Measurements from ENCODE around the gene NOP53.
"Not testable (repeated sequence)": the region's sequence is repeated elsewhere in the genome, so short reads cannot be mapped to it uniquely, and the experiment has no call there.

The NOP53 gene

DNA sequence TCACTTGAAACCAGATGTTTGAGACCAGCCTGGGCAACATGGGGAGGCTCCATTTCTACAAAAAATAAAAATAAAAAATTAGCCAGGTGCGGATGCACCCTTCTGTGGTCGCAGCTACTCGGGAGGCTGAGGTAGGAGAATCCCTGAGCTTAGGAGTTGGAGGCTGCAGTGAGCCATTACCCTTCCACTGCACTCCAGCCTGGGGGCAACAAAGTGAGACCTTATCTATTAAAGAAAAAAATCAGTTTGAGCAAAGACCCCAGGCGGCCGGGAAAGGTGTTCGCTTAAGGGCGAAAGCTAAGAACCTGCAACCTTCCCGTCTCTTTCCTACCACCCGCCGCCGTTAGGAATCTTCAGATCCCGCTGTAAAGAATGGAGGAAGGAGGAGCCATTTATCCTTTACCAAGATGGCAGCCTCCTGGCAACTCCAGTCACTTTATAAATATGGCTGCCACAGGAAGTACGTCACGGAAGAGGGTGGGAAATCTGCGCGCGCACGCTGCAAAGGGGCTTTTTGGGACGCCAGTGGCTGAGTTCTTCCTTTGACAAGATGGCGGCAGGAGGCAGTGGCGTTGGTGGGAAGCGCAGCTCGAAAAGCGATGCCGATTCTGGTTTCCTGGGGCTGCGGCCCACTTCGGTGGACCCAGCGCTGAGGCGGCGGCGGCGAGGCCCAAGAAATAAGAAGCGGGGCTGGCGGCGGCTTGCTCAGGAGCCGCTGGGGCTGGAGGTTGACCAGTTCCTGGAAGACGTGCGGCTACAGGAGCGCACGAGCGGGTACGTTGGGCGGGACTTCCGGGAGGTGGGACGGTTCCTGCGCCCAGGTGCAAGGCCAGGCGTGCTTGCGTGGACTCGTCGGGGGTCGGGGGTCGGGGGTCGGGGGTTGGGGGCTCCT is at the start of gene NOP53:
Gene NOP53, plus strand, starts transcription at position 537 of the 892 bp plus-strand sequence. Its CDS starts 14 bp downstream, at position 551.
- peak; percentile 99 for DNase-seq

- no peak for DNase-seq
Observed at GRCh38 chr19:47696635-47697034, 48.7 kb upstream of the NOP53 start.

DNA sequence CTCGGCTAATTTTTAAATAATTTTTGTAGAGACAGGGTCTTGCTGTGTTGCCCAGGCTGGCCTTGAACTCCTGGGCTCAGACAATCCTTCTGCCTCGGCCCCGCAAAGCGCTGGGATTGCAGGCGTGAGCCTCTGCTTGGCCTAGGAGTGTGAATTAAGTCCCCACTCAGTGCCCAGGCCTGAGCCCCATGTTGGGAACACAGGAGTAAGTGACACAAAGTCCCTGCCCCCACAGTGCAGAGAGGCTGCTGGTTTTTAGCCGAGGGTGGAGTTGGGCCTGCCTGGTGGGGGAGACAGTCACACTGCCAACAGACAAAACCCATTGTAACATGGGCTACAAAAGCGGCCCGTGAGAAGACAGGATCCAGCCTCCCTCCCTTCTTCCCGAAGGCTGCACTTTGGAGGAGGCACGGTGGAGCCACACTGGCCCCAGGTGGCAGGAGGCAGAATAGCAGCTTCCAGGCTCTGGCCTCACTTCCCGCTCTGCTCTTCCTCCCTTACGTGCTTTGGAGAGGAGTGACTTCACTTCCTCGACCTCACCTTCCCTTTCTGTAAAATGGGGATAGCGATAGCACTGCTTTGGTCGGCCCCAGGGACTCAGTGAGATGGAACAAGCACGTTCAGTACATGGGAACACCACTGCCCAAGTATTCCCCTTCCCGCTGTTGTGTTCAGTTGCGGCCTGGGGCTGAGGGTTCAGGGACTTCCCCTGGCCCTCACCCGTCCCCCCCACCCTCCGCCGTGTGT is 47.3 kb upstream of the NOP53 start:
- DNase-seq: peak; percentile 82

DNA sequence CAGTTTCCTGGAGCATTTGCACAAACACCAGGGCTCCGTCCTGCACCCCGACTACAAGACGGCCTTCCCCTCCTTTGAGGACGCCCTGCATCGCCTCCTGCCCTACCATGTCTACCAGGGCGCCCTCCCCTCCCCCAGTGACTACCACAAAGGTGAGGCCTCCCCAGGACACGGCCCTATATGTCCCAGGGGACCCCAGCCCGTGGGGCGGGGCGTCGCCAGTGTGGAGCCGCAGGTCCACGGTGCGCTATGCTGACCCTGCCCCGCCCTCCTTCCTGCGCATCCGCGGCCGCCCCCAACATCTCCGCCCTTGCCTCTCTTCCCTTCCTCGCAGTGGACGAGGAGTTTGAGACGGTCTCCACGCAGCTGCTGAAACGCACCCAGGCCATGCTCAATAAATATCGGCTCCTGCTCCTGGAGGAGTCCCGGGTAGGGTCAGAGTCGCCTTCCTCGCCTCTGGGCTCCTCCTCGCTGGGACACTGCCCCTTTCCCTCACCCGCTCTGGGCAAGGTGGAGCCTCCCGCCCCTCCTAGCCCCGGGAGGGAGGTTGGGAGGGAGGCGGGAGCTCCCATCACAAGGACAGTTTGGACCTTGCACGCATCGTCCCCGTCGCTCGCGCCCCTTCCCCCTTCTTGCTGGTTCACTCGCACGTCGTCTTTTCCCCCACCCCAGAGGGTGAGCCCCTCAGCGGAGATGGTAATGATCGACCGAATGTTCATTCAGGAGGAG is 46.6 kb upstream of the NOP53 start:
- DNase-seq: no peak

DNA sequence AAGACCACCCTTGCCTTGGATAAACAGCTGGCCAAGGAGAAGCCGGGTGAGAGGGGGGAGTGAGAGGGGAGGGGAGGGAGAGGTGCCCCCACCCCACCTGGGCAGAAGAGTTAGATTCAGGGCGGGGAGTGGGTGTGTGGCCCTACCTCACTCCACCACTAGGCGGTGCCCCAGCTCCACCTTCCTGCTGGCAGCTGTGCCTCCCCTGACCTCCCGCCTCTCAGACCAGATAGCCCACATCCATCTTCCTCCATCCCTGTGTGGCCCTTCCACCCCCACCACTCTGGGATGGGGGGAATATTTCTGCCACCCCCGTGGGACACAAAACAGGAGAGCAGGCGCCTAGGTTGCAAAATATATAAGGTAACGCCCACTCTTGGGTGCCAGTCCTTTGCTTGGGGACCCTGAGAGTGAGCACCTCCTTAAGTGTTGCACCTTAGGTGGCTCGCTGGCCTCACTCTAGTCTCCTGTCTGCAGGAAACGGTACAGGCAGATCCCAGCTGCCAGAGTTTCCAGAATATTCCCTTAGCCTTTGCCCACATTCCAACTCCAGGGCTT is 45.9 kb upstream of the NOP53 start:
- DNase-seq: no peak

- DNase-seq: no peak
Observed at GRCh38 chr19:47700934-47701716, 44.2 kb upstream of the NOP53 start.

DNA sequence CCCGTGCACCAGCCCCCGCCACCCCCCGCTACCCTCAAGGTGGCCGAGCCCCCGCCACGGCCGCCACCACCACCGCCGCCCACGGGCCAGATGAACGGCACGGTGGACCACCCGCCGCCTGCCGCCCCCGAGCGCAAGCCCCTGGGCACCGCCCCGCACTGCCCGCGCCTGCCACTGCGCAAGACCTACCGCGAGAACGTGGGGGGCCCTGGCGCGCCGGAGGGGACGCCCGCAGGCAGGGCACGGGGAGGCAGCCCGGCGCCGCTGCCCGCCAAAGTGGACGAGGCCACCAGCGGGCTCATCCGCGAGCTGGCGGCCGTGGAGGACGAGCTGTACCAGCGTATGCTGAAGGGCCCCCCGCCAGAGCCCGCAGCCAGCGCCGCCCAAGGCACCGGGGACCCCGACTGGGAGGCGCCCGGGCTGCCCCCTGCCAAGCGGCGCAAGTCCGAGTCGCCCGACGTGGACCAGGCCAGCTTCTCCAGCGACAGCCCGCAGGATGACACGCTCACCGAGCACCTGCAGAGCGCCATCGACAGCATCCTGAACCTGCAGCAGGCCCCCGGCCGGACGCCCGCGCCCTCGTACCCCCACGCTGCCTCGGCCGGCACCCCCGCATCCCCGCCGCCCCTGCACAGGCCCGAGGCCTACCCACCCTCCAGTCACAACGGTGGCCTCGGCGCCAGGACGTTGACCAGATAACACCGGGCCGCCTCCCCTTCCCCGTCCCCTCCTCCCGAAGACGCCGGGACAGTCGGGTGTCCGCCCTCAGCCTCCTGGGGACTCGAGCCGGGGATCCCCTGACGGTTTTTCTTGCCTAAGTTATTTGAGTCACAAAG is 43.4 kb upstream of the NOP53 start:
- no peak for DNase-seq

GRCh38 chr19:47702671-47703070 is 42.7 kb upstream of the NOP53 start:
- DNase-seq: no peak

GRCh38 chr19:47703301-47703700 is 42.0 kb upstream of the NOP53 start:
- DNase-seq: no peak

- DNase-seq: no peak
Observed at GRCh38 chr19:47704024-47704423, 41.3 kb upstream of the NOP53 start.

DNA sequence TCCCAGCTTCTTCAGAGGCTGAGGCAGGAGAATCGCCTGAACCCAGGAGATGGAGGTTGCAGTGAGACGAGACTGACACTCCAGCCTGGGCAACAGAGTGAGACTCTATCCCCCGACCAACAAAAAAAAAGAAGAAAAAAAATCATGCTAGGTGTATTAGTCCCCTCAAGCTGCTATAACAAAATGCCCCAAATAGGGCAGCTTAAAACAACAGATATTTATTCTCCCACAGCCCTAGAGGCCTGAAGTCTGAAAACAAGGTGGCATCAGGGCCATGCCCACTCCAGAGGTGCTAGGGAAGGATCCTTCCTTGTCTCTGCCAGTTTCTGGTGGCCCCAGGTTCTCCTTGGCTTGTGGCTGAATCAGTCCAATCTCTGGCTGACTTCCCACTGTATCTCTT is 40.7 kb upstream of the NOP53 start:
- DNase-seq: no peak

DNA sequence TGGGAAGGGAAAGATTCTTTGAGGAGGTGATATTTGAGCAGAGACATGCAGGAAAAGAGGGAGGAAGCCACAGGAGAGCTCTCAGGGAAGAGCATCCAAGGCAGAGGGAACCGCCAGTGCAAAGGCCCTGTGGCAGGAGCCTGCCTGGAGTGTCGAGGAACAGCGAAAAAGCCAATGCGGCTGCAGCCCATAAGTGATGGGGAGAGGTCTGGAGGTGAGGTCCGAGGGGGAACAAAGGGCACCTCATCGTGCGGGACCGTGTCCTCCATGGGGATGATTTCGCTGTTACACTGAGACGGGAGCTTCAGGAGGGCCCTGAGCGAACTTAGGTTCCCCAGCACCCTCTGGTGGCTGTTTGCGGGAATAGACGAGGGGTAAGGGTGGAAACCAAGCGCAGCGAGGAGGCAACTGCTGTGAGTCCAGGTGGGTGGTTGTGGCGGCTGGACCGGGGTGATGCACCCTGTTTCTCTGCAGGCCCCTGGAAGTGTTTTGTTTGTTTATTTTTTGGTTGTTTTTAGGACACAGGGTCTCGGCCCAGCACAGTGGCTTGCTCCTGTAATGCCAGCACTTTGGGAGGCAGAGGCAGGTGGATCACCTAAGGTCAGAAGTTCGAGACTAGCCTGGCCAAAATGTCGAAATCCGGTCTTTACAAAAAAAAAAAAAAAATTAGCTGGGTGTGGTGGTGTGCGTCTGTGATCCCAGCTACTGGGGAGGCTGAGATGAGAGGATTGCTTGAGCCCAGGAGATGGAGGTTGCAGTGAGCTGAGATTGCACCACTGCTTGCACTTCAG is 38.0 kb upstream of the NOP53 start:
- DNase-seq: peak; percentile 74

DNA sequence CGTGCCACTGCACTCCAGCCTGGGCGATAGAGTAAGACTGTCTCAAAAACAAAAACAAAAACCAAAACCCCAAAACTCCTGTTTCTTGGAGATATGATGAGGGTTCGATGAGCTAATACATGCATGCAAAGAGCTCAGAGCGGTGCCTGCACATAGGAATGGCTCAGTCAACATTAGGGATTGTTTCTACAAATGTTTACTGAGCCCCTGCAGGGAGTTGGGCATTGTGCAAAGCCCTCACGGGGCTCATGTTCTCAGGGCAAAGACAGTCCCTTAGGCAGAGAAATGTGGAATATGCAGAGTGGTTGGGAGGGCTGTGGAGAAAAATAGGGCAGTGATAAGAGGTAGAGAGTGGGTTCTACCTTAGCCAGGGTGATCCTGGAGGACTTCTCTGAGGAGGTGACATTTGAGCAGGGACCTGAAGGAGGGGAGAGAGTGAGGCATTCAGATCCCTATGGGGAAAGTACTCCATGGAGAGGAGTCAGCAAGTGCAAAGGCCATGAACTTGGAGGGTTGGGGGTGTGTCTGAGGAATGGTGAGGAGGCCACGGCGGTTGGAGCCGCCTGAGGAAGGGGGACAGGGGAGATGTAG is 33.6 kb upstream of the NOP53 start:
- DNase-seq: no peak

DNA sequence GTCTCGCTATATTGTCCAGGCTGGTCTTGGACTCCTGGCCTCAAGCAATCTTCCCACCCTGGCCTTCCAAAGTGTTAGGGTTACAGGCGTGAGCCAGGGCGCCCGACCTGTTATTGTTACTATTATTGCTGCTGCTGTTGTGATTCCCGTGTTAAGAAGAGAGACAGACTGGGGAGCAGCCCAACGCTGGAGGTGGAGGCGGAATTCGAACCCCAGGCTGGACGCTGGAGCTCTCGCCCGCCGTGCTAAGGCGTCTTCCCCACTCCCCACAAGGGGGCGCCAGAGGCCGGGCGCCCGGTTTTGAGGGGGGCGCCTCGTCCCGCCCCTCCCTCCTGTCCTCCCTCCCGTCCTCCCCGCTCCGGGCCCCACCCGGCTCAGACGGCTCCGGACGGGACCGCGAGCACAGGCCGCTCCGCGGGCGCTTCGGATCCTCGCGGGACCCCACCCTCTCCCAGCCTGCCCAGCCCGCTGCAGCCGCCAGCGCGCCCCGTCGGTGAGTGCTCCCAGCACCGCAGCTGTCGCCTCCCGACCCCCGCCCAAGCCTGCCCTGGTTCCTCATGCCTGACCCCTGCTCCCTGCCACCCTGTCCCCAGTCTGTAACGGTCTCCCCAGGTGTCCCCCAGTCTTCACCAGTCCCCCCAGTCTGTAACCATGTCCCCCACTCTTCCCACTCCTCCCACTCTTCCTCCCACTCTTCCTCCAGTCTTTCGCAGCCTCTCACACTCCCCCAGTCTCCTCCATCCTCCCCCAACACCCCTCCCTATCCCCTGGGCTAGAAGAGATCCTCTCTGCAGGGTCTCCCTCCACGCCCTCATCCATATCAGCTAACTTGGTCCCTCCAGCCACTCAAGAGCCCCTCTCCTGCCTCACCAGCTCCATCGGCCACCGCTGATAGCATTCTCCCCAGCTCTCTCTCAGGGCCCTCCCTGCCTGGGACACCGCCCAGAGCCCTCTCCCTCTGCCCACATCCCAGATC is 32.0 kb upstream of the NOP53 start, which contains the start of gene EHD2:
Gene EHD2, plus strand, starts transcription at position 377 of the 976 bp plus-strand sequence. CDS start 3,191 bp downstream, outside the sequence.
- peak; percentile 89 for DNase-seq

GRCh38 chr19:47714339-47714738 is 31.0 kb upstream of the NOP53 start:
- no peak for DNase-seq

DNA sequence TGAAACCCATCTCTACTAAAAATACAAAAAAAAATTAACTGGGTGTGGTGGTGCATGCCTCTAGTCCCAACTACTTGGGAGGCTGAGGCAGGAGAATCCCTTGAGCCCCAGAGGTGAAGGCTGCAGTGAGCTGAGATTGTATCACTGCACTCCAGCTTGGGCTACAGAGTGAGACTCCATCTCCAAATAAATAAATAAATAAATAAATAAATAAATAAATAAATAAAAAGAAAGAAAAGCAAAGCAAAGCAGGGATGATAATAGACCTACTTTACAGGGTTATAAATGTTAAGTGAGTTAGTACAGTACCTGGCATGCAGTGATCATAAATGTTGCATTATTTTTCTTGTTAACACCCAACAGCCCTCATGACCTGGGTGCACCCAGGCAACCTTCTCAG is 30.5 kb upstream of the NOP53 start:
- not testable (repeated sequence) for DNase-seq

DNA sequence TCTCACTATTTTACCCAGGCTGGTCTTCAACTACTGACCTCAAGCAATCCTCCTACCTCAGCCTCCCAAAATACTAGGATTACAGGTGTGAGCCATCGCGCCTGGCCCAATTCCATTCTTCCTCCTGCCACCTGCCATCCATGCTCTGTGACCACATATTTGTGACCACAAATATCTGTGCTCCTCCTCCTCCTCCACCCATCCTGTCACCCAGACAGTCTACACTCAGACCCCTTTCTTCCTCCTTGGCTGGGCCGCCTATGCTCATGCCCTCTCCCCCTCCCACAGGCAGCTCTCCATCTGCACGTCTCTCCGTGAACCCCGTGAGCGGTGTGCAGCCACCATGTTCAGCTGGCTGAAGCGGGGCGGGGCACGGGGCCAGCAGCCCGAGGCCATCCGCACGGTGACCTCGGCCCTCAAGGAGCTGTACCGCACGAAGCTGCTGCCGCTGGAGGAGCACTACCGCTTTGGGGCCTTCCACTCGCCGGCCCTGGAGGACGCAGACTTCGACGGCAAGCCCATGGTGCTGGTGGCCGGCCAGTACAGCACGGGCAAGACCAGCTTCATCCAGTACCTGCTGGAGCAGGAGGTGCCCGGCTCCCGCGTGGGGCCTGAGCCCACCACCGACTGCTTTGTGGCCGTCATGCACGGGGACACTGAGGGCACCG is 28.9 kb upstream of the NOP53 start:
- DNase-seq: no peak
